A673 (cell line): ENCODE data around the gene CSF2. TPM values are rescaled to one million over a fixed set of nuclear protein-coding genes. Genes with fewer than 3 reads are reported as not detected.
"Not testable (repeated sequence)": the region's sequence is repeated elsewhere in the genome, so short reads cannot be mapped to it uniquely, and the experiment has no call there.

Source experiments
- BruUV-seq: library from RNA; stranded (reverse); fragments of 400-500 nt; replicated peaks from 2 replicates; lab custom pipeline; 2021; lab: Mats Ljungman, UMichigan
- CTCF ChIA-PET: fragments of 300-600 bp; sonication (Branson Sonifier 250); formaldehyde crosslinking; loops from one replicate; lab custom pipeline; 2022; ENCODE audit warnings: antibody characterized with exemption; lab: Charles Lee
- POLR2A ChIA-PET: fragments of 300-600 bp; sonication (Branson Sonifier 250); formaldehyde crosslinking; loops from one replicate; lab custom pipeline; 2022; ENCODE audit warnings: antibody characterized with exemption; ENCODE audit not compliant: low non-redundant PET; lab: Charles Lee
- DNase-seq: peaks from one replicate; pipeline ENCODE4 v3.0.0-alpha.2; 2015; ENCODE audit warnings: low spot score
- H3K27ac ChIP-seq: fragments of 200-600 bp; sonication (generic); 2 replicates; pipeline ENCODE4 v1.5.1; 2016; ENCODE audit warnings: mixed run types, low read depth, mild to moderate bottlenecking, mixed read lengths, antibody characterized with exemption, low read length; ENCODE audit not compliant: poor library complexity, severe bottlenecking
- H3K27me3 ChIP-seq: fragments of 200-600 bp; sonication (generic); replicated peaks from 2 replicates; pipeline ENCODE4 v1.6.1; 2017; ENCODE audit warnings: mixed run types, low read depth, mild to moderate bottlenecking, mixed read lengths, antibody characterized with exemption, low read length; ENCODE audit not compliant: insufficient read depth, poor library complexity
- H3K36me3 ChIP-seq: fragments of 200-600 bp; sonication (generic); 2 replicates; pipeline ENCODE4 v1.6.1; 2016; ENCODE audit warnings: mixed run types, mild to moderate bottlenecking, mixed read lengths, antibody characterized with exemption, low read length; ENCODE audit not compliant: insufficient read depth, poor library complexity, severe bottlenecking
- H3K4me1 ChIP-seq: fragments of 200-600 bp; sonication (generic); 2 replicates; pipeline ENCODE4 v1.6.1; 2017; ENCODE audit warnings: mixed run types, mild to moderate bottlenecking, mixed read lengths, antibody characterized with exemption, low read length; ENCODE audit not compliant: insufficient read depth, poor library complexity, severe bottlenecking
- H3K4me3 ChIP-seq: fragments of 200-600 bp; sonication (generic); 2 replicates; pipeline ENCODE4 v1.5.1; 2016; ENCODE audit warnings: low read depth, mixed run types, mild to moderate bottlenecking, mixed read lengths, low read length; ENCODE audit not compliant: poor library complexity, severe bottlenecking
- H3K9me3 ChIP-seq: fragments of 200-600 bp; sonication (generic); 2 replicates; pipeline ENCODE4 v1.6.1; 2016; ENCODE audit warnings: mixed run types, low read depth, mild to moderate bottlenecking, mixed read lengths, antibody characterized with exemption, low read length; ENCODE audit not compliant: poor library complexity, severe bottlenecking
- EZH2 ChIP-seq: fragments of 200-600 bp; sonication (generic); IDR thresholded peaks from 2 replicates; pipeline ENCODE4 v1.6.1; 2017; ENCODE audit warnings: borderline replicate concordance, low read depth, mild to moderate bottlenecking, mixed read lengths, antibody characterized with exemption, low read length; ENCODE audit not compliant: poor library complexity, severe bottlenecking
- intact Hi-C: fragments of 100-400 bp; cut with micrococcal nuclease; formaldehyde crosslinking; loops from one replicate; pipeline ENCODE4 v1.10.0; 2022; ENCODE audit not compliant: unreplicated experiment
- total RNA-seq: library from RNA; stranded (reverse); gene quantifications from 2 replicates; pipeline ENCODE4 v1.2.3, GENCODE V29; 2021
- TF ChIP-seq, protein P1 (sequence below): fragments of 300-800, 200-600 bp; sonication (generic); conservative IDR thresholded peaks from 2 replicates; pipeline ENCODE4 v1.5.1; 2017; ENCODE audit warnings: low read depth, mild to moderate bottlenecking, antibody characterized with exemption, low read length, moderate library complexity, mixed read lengths

CSF2 gene
- total RNA-seq, 1 experiment from 2014 or later: not detected

DNA sequence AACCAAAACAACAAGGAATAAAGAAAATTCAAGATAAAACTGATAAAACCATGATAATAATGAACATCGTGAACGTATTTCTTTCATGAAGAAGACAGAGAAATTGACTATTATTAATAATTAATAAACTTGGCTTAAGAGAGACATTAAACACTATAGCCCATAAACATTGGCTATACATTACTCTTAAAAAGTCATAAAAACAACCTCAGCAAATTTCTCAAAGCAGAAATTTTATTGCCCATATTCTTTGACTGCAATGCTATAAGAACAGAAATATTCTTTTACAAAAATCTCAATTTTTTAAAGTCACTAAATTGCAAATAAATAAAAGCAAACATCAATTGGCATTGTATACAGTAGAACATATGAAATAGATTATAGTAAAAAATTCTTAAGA is 42.5 kb downstream of the CSF2 start:
- H3K36me3 ChIP-seq: no peaks in the 10 kb centered on the region
- no peak for DNase-seq
- TF ChIP-seq EZH2: no peak
- TF ChIP-seq, protein P1, sequence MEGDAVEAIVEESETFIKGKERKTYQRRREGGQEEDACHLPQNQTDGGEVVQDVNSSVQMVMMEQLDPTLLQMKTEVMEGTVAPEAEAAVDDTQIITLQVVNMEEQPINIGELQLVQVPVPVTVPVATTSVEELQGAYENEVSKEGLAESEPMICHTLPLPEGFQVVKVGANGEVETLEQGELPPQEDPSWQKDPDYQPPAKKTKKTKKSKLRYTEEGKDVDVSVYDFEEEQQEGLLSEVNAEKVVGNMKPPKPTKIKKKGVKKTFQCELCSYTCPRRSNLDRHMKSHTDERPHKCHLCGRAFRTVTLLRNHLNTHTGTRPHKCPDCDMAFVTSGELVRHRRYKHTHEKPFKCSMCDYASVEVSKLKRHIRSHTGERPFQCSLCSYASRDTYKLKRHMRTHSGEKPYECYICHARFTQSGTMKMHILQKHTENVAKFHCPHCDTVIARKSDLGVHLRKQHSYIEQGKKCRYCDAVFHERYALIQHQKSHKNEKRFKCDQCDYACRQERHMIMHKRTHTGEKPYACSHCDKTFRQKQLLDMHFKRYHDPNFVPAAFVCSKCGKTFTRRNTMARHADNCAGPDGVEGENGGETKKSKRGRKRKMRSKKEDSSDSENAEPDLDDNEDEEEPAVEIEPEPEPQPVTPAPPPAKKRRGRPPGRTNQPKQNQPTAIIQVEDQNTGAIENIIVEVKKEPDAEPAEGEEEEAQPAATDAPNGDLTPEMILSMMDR: no peak
- BruUV-seq: no TSS peak
- no peaks in the 10 kb centered on the region for H3K9me3 ChIP-seq
- POLR2A ChIA-PET: no interaction called here
- intact Hi-C loops: no loop called here
- H3K27ac ChIP-seq: no peak overlapping the region
- CTCF ChIA-PET: no interaction called here
- H3K27me3 ChIP-seq: peaks cover 8% of the 10 kb centered on the region
- H3K4me1 ChIP-seq: no peaks in the 10 kb centered on the region
- no peak overlapping the region for H3K4me3 ChIP-seq

DNA sequence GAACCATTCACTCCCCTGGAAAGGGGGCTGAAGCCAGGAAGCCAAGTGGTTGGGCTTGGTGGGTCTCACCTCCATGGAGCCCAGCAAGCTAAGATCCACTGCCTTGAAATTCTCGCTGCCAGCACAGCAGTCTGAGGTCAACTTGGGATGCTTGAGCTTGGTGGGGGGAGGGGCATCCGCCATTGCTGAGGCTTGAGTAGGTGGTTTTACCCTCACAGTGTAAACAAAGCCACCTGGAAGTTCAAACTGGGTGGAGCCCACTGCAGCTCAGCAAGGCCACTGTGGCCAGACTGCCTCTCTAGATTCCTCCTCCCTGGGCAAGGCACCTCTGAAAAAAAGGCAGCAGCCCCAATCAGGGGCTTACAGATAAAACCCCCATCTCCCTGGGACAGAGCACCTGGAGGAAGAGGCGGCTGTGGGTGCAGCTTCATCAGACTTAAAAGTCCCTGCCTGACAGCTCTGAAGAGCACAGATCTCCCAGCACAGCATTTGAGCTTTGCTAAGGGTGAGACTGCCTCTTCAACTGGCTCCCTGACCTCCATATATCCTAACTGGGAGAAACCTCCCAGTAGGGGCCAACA is 43.4 kb downstream of the CSF2 start:
- intact Hi-C loops, CTCF ChIA-PET, POLR2A ChIA-PET, H3K4me3 ChIP-seq, H3K27me3 ChIP-seq, DNase-seq, H3K4me1 ChIP-seq, H3K36me3 ChIP-seq, H3K9me3 ChIP-seq, H3K27ac ChIP-seq, BruUV-seq: not testable (repeated sequence)

DNA sequence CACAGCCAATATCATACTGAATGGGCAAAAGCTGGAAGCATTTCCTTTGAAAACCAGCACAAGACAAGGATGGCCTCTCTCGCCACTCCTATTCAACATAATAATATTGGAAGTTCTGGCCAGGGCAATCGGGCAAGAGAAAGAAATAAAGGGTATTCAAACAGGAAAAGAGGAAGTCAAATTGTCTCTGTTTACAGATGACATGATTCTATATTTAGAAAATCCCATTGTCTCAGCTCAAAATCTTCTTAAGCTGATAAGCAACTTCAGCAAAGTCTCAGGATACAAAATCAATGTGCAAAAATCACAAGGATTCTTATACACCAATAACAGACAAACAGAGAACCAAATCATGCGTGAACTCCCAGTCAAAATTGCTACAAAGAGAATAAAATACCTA is 47.1 kb downstream of the CSF2 start:
- CTCF ChIA-PET, H3K4me3 ChIP-seq, H3K9me3 ChIP-seq, DNase-seq, intact Hi-C loops, H3K4me1 ChIP-seq, H3K27me3 ChIP-seq, H3K36me3 ChIP-seq, BruUV-seq, H3K27ac ChIP-seq, POLR2A ChIA-PET: not testable (repeated sequence)

DNA sequence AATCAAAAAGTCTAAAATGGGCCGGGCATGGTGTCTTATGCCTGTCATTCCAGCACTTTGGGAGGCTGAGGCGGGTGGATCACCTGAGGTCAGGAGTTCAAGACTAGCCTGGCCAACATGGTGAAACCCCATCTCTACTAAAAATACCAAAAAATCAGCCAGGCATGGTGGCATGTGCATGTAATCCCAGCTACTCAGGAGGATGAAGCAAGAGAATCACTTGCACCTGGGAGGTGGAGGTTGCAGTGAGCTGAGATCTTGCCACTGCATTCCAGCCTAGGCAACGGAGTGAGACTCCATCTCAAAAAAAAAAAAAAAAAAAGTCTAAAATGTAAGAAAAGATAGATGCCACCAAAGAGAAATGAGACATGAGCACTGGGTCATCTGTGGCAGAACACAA is 49.4 kb downstream of the CSF2 start:
- intact Hi-C loops, H3K27ac ChIP-seq, H3K4me1 ChIP-seq, DNase-seq, CTCF ChIA-PET, H3K4me3 ChIP-seq, BruUV-seq, H3K36me3 ChIP-seq, H3K9me3 ChIP-seq, H3K27me3 ChIP-seq, POLR2A ChIA-PET: not testable (repeated sequence)

DNA sequence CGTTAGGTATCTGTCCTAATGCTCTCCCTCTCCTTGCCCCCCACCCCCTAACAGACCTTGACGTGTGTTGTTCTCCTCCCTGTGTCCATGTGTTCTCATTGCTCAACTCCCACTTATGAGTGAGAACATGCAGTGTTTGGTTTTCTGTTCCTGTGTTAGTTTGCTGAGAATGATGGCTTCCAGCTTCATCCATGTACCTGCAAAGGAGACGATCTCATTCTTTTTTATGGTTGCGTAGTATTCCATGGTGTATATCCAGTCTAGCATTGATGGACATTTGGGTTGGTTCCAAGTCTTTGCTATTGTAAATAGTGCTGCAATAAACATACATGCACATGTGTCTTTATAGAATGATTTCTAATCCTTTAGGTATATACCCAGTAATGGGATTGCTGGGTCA is 50.0 kb downstream of the CSF2 start:
- H3K4me3 ChIP-seq, H3K27me3 ChIP-seq, H3K9me3 ChIP-seq, DNase-seq, CTCF ChIA-PET, BruUV-seq, H3K36me3 ChIP-seq, H3K27ac ChIP-seq, H3K4me1 ChIP-seq, intact Hi-C loops, POLR2A ChIA-PET: not testable (repeated sequence)

Other genes starting within 250 kb of the CSF2 start
- not detected in 2 replicates for gene MEIKIN, start 128.1 kb upstream of the CSF2 start, total RNA-seq
- not detected in 2 replicates for gene ACSL6, start 62.1 kb upstream of the CSF2 start, total RNA-seq
- gene IL3, start 13.1 kb upstream of the CSF2 start, total RNA-seq: not detected in 2 replicates
- 2.8 and 3.3 TPM in 2 replicates for gene P4HA2, start 154.1 kb downstream of the CSF2 start, total RNA-seq
- gene PDLIM4, start 183.9 kb downstream of the CSF2 start, total RNA-seq: 6.0 and 8.9 TPM in 2 replicates
- 0.42 and 0.99 TPM in 2 replicates for gene SLC22A4, start 220.6 kb downstream of the CSF2 start, total RNA-seq